WTC11 (cell line): ENCODE measurements around the gene TLCD1. TPM values are rescaled to one million over a fixed set of nuclear protein-coding genes. Genes with fewer than 3 reads are reported as not detected.

Source experiments
- ATAC-seq: fragments of 200-7000 bp; cut with Tn5 transposase; 2 replicates; pipeline ENCODE4 v1.10.0; 2021; ENCODE audit warnings: mild to moderate bottlenecking, moderate library complexity
- CTCF ChIA-PET: fragments of 300-600 bp; sonication (Branson Sonifier 250); formaldehyde crosslinking; loops from one replicate; lab custom pipeline; 2021; ENCODE audit warnings: antibody characterized with exemption; lab: Charles Lee
- POLR2A ChIA-PET: fragments of 350-600 bp; sonication (Branson Sonifier 250); formaldehyde crosslinking; loops from one replicate; lab custom pipeline; 2021; ENCODE audit warnings: antibody characterized with exemption; lab: Charles Lee
- DNase-seq: peaks from one replicate; pipeline ENCODE4 v3.0.0; 2021; ENCODE audit warnings: low spot score
- H3K27ac Mint-ChIP-seq: 2 replicates; pipeline ENCODE4 v1.8.0; 2021; ENCODE audit warnings: mixed read lengths
- H3K27me3 Mint-ChIP-seq: 2 replicates; pipeline ENCODE4 v1.8.0; 2021; ENCODE audit warnings: low read depth, mild to moderate bottlenecking, moderate library complexity, mixed read lengths
- H3K36me3 Mint-ChIP-seq: 2 replicates; pipeline ENCODE4 v1.8.0; 2021; ENCODE audit warnings: mixed read lengths
- H3K4me1 Mint-ChIP-seq: 2 replicates; pipeline ENCODE4 v1.8.0; 2022; ENCODE audit warnings: mixed read lengths
- H3K4me3 Mint-ChIP-seq: 2 replicates; pipeline ENCODE4 v1.8.0; 2021; ENCODE audit warnings: mild to moderate bottlenecking, moderate library complexity, mixed read lengths
- H3K9me3 Mint-ChIP-seq: 2 replicates; pipeline ENCODE4 v1.8.0; 2021; ENCODE audit warnings: mixed read lengths
- AFF4 ChIP-seq: sonication (generic); formaldehyde crosslinking; IDR thresholded peaks from 2 replicates; pipeline ENCODE4 v1.8.1; 2023; ENCODE audit warnings: mild to moderate bottlenecking, missing genetic modification reagents, borderline replicate concordance
- CTCF ChIP-seq: fragments of 200-600 bp; IDR thresholded peaks from 2 replicates; pipeline ENCODE4 v1.8.0; 2022; ENCODE audit warnings: antibody characterized with exemption
- FOXK1 ChIP-seq: sonication (generic); formaldehyde crosslinking; IDR thresholded peaks from 2 replicates; pipeline ENCODE4 v1.8.0; 2022; ENCODE audit warnings: mild to moderate bottlenecking, moderate library complexity, missing genetic modification reagents
- IRF1 ChIP-seq: sonication (generic); formaldehyde crosslinking; IDR thresholded peaks from 2 replicates; pipeline ENCODE4 v1.8.0; 2023; ENCODE audit warnings: missing genetic modification reagents
- JUN ChIP-seq: sonication (generic); formaldehyde crosslinking; IDR thresholded peaks from 2 replicates; pipeline ENCODE4 v1.8.0; 2023; ENCODE audit warnings: mild to moderate bottlenecking, missing genetic modification reagents
- NR3C1 ChIP-seq: sonication (generic); formaldehyde crosslinking; conservative IDR thresholded peaks from 2 replicates; pipeline ENCODE4 v1.8.1; 2023; ENCODE audit warnings: low read depth, mild to moderate bottlenecking, missing genetic modification reagents
- PREB ChIP-seq: sonication (generic); formaldehyde crosslinking; IDR thresholded peaks from 2 replicates; pipeline ENCODE4 v1.8.1; 2022; ENCODE audit warnings: mild to moderate bottlenecking, missing genetic modification reagents, moderate library complexity, borderline replicate concordance
- TEAD1 ChIP-seq: sonication (generic); formaldehyde crosslinking; IDR thresholded peaks from 2 replicates; pipeline ENCODE4 v1.8.0; 2022; ENCODE audit warnings: mild to moderate bottlenecking, missing genetic modification reagents
- ZNF317 ChIP-seq: sonication (generic); formaldehyde crosslinking; IDR thresholded peaks from 2 replicates; pipeline ENCODE4 v1.8.1; 2023; ENCODE audit warnings: low read depth, mild to moderate bottlenecking, moderate library complexity, missing genetic modification reagents, borderline replicate concordance
- ZNF396 ChIP-seq: fragments of 250-450 bp; sonication (Bioruptor Pico); IDR thresholded peaks from 2 replicates; pipeline ENCODE4 v1.8.0; 2021; ENCODE audit warnings: mild to moderate bottlenecking, moderate library complexity, borderline replicate concordance
- ZNF416 ChIP-seq: fragments of 250-450 bp; sonication (Bioruptor Pico); IDR thresholded peaks from 2 replicates; pipeline ENCODE4 v1.9.0; 2021; ENCODE audit warnings: mild to moderate bottlenecking, inconsistent platforms
- ZNF425 ChIP-seq: fragments of 250-450 bp; sonication (Bioruptor Pico); conservative IDR thresholded peaks from 2 replicates; pipeline ENCODE4 v1.9.0; 2021; ENCODE audit warnings: mild to moderate bottlenecking
- ZSCAN18 ChIP-seq: fragments of 250-450 bp; sonication (Bioruptor Pico); IDR thresholded peaks from 2 replicates; pipeline ENCODE4 v2.1.2; 2022; ENCODE audit warnings: mild to moderate bottlenecking, moderate library complexity
- total RNA-seq: library from RNA; stranded (reverse); gene quantifications from 3 replicates; pipeline ENCODE4 v1.2.3, GENCODE V29; 2021

The TLCD1 gene
- total RNA-seq, 1 experiment from 2014 or later, result 36.0 TPM

- TF ChIP-seq AFF4 (CRISPR knock-in tag), result no peak
- no peak for TF ChIP-seq NR3C1 (CRISPR knock-in tag)
- TF ChIP-seq ZSCAN18 (CRISPR knock-in tag), result no peak
- TF ChIP-seq JUN, result no peak
- no peak for TF ChIP-seq IRF1 (CRISPR knock-in tag)
- TF ChIP-seq ZNF396 (CRISPR knock-in tag), result no peak
- no peak for TF ChIP-seq FOXK1 (CRISPR knock-in tag)
- TF ChIP-seq ZNF416 (CRISPR knock-in tag), result no peak
Measured at GRCh38 chr17:28682655-28683054, 43.4 kb downstream of the TLCD1 start (continued).

- POLR2A ChIA-PET, result no interaction called here
- Mint-ChIP-seq H3K27me3 (no peaks in the 10 kb centered on the region), H3K36me3 (peaks cover 78% of the 10 kb centered on the region), H3K4me1 (no peaks in the 10 kb centered on the region), H3K9me3 (no peaks in the 10 kb centered on the region), H3K4me3 (no peak overlapping the region), H3K27ac (no peak overlapping the region)
- CTCF ChIA-PET, result interaction anchor here (2.8 kb wide), 1 partner anchor 31 kb away, joined by 11 read pairs; the partner anchor contains the start of gene BLTP2
- ATAC-seq, result peak; percentile 57
- TF ChIP-seq PREB (CRISPR knock-in tag), result no peak
- TF ChIP-seq CTCF, result 0 out of 2 replicates have a peak, but pooled peaks have one; percentile 6
- TF ChIP-seq TEAD1 (CRISPR knock-in tag), result no peak
- TF ChIP-seq ZNF317 (CRISPR knock-in tag), result no peak
- TF ChIP-seq ZNF425 (CRISPR knock-in tag), result no peak
- DNase-seq, result no peak
Measured at GRCh38 chr17:28675980-28676379, 50.1 kb downstream of the TLCD1 start.
